Activated gamma-delta T cell treated with Interleukin-2 at 50 U/mL for 16 hours (primary cell): Measurements from ENCODE around the gene PTPA.

ENCODE experiments used
- DNase-seq: peaks from one replicate; pipeline ENCODE4 v3.0.0-alpha.2; 2020

Gene PTPA

DNA sequence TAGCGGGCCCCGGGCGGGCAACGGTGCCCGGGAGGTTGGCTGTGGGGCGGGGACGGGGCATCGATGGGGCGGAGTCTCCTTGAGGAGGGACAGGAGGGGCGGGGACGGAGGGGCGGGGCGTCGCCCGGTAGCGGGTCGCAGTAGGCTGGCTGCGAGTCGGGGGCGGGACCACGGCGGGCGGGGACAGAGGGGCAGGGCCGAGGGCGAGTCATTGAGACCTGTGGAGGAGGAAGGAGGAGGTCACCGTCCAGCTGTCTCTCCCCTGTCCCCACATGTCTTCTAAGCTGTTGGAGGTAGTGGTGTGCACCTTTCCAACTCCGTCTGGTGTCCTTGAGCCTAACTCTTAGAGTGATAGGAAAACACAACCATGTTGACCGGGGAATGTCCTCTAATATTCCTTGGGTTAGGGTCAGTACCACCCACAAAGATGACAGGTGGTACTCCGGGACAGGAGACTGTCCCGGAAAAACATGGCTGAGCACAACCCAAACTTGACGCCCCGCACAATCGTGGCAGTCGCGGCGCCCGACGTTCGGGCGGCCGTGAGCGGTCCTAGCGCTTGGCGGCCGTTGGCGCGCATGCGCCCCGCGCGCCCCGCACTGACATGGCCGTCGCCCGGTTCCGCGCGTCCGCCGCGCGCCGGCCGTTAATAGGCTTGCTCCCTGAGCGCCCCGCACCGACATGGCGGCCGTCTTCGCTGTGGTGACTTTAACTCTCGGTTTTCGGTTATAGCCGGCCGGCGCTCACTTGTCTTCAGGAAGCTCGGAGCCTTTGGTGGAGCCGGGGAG is at the start of gene PTPA, which contains the start of gene CRAT:
Gene PTPA (plus strand): TSS at position 676 of the 788 bp plus-strand sequence. CDS start 186 bp downstream, outside the sequence.
Gene CRAT (minus strand): TSS at position 54 of the 788 bp plus-strand sequence. CDS start 284 bp downstream, outside the sequence.
- peak; percentile 97 for DNase-seq

DNA sequence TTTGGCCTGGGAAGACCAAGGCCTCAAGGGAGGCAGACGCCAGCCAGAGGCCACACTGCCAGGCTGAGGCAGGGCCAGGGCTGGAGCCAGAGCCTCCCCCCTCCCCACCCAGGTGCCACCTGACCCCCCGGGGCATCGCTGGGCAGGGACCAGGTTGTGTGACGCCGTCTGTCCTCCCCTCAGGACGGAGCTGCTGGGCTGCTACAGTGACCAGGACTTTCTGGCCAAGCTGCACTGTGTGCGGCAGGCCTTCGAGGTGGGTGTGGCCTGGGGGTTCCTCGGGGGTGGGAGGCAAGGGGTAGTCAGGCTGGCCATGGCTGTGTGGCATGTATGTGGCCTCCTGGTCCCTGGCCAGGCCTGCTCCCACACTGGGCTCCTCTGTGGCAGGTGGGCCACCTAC is 48.2 kb upstream of the PTPA start:
- DNase-seq, result no peak

DNA sequence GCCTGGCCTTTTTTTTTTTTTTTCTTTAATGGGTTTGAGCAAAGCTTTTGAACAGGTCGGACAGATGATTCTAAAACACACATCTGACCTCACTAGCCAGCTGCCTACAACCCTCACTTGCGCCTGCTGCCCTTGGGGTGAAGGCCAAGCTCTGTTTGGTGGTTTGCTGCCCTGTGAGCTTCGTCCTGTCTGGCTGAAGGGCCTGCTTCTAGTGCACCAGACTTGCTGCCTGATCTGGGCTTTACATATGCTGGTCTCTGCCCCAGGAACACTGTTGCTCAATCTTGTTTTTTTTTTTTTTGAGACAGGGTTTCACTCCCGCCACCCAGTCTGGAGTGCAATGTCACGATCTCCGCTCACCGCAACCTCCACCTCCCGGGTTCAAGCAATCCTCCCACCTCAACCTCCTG is 46.7 kb upstream of the PTPA start:
- DNase-seq, result no peak

DNA sequence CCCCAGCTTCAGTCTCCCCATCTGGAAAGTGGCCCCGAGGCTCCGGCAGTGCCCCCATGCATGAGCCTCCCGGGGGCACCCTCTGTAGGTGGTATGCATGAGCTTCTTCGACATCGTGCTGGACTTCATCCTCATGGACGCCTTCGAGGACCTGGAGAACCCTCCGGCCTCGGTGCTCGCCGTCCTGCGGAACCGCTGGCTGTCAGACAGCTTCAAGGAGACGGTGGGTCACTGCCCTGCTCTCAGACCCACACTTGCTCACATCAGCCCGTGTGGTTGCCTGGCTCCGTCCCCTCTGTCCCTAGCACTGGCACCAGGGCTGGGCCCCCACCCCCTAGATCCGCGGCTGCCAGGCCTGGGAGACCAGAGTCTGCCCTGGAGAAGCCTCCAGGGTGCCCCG is 43.1 kb upstream of the PTPA start:
- no peak for DNase-seq

DNA sequence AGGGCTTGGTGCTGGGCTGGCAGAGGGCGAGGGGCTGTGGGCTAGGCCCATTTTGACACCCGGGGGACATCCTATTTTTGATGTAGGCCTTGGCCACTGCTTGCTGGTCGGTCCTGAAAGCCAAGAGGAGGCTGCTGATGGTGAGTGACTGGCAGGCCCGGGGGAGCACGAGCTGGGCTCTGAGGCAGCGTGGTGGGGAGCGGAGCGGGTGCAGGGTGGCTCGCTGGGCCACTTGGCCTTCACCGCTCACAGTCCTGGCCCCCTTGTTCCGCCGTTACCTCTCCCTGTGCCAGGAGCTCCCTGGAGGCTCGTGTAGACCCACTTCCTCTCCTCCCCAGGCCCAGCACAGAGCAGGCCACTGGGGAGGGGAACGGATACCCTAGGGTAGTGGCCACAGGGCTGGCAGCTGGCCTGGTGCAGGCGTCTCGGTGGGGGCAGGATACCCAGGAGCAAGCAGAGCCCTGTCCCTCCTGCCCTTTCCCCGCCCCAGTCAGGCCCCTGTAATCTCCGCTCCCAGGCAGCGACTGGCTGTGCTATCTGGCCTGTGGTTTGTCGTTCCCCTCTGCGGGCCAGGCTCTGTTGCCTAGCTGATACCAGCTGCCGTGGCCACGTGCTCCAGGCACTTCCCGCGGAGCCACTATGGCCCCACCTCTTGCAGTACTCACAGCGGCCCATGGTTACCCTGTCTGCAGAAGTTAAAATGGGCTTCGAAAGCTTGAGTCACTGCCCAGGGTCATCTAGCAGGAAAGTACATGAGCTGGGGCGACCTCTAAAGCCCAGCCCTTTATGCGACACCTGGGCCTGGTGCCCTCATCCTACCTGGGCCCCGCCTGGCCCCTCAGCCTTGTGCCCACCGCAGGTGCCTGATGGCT is 42.0 kb upstream of the PTPA start:
- DNase-seq, result peak; percentile 68

DNA sequence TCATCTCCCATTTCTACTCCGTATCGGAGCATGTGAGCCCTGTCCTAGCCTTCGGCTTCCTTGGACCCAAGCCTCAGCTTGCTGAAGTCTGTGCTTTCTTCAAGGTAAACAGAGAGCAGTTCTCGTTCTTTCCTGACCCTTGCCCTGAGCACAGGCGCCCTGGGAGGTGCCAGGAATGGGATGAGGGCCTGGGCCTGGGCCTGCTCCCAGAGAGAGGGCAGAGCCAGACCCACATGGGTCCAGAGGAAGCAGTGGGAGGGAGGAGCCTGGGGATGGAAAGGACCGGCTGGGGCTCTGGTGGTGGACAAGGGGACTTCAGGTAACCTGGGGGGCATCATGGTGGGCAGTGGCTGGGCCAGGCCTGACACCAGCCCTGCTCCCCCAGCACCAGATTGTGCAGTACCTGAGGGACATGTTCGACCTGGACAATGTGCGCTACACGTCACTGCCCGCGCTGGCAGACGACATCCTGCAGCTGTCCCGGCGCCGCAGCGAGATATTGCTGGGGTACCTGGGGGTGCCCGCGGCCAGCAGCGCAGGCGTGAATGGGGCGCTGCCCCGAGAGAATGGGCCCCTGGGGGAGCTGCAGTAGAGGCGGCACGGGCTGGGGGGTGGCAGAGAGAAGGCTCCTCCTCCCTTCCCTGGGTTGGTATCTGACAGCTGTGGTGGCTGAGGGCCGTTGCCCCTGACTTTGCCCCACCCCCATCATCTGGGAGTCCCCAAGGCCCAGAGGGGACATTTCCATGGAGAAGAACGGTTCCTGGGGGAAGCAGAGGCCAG is 41.2 kb upstream of the PTPA start:
- no peak for DNase-seq

DNA sequence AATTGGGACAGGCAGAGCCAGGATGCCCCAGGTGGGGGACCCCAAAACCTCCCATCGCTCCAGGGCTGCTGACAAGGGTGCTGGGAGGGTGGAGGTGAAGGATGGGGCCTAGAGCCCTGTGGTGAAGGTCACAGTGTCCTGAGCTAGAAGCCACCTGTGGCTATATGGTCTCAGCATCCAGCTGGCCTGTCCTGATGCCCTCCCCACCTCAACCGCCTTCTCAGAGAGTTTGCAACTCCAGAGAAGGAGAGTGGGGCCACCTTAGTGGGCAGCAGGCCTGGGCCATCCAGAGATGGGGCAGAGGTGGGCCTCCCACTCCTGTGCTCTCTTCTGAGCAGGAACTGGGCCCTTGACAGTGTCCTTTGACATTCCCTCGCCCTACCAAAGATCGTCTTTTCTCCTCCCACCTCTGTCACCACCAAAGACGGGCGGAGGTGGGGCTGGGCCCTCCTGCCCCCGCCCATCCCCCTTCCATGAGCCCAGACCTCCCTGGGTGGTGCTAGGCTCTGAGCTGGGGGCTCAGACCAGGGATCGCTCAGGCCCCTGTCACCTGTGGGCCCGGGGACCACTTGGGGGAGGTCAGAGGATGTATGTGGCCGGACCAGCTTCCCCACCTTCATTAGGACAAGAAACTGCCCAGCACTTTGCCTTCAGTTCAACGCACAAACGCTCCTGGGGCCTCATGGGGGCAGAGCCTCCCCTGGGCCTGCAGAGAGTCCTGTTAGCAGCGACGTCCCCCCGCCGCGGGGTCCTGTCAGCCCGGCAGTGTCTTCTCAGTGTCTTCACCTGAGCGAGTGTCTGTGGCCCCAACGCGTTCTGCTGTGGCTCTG is 40.3 kb upstream of the PTPA start:
- no peak for DNase-seq

DNA sequence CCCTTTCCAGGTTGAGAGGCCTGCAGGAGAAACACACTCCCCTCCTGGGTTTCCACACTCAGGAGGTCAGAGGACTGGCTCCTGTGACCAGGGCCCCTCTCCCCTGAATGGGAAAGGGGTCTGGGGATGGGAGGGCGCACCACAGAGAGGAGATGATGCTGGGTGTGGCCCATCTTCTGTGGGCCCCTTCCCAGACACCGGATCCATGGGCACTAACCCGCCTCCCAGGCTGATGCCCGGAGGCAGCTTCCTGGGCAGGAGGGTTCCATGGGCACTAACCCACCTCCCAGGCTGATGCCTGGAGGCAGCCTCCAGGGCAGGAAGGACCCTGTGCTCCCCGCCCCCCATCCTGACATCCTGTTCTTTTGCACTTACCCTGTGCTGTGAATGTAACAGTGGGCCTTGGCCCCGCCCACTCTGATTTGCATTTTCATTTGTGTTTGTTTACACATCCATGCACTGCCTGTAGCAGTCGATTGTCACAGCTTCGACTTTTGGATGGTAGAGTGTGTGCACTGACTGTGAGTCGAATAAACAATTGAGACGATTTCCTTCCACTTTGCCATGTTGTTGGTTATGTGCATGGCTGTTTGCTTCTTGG is 39.6 kb upstream of the PTPA start:
- DNase-seq, result peak; percentile 40

DNA sequence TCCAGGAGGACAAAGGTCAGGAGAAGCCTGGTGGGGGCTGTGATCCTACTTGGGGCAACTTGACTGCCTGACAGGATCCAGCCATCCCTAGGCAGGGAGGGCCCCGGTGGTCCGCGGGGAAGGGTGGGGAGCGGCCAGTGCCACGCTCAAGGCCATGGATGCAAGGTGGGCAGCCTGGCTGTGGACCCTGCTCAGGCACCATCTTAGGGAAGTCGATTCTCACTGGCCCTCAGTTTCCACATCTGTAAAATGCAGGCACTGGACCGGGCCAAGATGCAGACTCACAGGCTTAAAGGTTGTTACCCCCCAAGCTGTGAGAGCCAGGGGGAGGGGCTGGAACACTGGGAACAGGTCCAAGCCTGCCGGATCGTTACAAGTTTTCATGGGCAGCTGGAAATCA is 39.0 kb upstream of the PTPA start:
- no peak for DNase-seq

DNA sequence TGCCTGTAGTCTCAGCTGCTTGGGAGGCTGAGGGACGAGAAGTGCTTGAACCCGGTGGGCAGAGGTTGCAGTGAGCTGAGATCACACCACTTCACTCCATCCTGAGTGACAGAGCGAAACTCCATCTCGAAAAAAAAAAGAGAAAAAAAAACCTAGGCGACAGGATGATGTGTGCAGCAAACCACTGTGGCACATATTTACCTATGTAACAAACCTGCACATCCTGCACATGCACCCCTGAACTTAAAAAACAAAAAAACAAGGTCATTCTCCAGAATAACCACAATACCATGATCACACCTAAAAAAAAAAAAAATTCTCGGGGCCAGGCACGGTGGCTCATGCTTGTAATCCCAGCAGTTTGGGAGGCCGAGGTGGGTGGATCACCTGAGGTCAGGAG is 37.8 kb upstream of the PTPA start:
- no peak for DNase-seq

DNA sequence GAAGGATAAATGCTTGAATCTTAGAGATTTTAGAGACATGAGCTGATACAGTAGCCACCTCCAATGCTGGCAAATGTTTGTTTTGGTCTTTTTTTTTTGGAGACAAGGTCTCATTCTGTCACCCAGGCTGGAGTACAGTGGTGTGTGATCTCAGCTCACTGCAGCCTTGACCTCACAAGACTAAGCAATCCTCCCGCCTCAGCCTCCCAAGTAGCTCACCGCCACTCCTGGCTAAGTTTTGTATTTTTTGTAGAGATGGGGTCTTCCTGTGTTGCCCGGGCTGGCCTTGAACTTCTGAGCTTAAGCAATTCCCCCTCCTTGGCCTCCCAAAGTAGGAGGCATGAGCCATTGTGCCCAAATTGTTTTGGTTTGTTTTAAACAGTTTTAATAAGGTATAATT is 37.1 kb upstream of the PTPA start:
- no peak for DNase-seq

DNA sequence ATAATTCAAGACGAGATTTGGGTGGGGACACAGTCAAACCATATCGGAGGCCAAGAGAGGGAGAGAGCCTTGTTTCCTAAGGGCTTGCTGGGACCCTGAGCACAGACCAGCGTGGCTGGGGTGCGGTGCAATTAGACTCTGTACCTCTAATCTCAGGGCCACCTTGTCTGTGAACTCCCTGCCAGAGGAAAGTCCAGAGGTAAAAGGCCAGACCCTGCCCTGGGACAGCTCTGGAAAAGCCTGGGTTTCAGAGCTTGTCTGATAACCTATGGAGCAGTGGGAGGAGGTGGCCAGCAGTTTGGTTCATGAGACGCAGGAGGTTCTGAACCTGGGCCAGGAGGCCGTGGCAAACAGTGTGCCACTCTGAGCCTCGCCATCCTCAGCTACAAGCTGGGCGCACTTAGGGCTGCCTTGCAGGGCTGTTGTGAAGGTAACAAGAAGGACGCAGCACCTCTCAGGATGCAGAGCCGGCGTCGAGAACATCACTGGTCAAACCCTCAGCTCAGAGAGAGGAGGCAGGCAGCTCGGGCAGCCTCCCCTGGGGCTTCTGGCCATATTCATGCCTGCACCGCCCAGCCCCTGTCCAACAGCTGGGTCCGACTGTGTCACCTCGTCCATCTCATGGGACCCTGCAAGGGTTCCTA is 35.1 kb upstream of the PTPA start:
- no peak for DNase-seq

DNA sequence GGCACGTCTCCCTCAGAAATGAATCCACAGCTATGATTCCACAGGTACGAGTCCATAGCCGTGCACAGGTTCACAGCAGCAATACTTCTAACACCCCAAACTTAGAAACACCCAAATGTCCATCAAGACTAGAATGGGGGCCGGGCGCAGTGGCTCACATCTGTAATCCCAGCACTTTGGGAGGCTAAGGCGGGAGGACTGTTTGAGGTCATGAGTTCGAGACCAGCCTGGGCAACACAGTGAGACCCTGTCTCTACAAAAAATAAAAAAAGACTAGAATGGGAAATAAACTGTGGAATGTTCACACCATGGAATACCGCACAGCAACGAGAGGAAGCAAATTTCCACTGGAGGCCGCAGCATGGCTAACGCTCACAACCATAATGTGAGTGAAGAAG is 34.6 kb upstream of the PTPA start:
- no peak for DNase-seq

DNA sequence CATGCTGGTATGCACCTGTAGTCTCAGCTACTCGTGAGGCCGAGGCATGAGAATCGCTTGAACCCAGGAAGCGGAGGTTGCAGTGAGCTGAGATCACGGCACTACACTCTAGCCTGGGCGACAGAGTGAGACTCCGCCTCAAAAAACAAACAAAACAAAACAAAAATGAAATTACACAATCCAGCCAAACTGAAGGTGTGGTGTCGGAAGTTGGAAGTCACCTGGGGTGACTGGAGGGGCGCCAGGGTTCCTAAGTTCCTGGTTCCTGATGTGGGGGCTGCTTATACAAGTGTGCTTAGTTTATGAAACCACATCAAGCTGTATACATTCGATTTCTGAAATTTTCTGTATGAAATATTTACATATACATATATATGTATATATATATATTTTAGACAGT is 34.0 kb upstream of the PTPA start:
- no peak for DNase-seq

DNA sequence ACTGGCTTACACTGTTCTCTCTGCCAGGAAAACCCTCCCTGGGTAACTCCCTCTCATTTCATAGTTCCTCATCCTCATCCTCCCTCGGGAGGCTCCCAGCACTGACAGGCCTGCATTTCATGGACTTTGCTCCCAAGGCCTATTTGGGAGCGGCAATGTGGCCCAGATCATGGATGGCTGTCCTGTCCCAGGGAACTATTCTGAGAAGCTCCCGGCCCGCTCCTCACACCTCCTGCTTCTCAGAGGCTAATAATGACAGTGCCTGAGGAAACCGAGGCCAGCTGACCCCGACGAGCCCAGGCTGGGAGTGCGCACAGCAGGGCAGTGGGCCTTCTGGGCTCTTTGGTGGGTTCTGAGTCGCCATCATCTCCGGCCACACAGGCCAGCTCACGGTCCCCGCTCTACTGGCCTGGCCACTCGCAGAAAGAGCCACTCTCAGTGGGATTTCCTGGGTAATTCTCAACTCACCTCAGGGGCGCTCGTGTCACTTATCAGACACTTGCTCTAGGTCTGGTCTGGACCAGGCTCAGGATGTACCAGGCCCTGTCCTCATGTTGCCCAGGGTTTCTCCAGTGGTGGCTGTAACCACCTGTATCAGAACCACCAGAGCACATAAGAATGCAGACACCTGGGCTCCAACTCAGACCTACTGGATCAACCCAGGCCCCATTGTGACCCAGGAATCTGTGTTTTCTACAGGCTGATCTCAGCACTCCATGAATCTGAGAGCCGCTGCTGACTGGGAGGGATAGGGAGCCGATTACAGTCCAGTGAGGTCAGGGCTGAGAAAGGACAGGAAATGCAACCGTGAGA is 32.3 kb upstream of the PTPA start:
- no peak for DNase-seq

DNA sequence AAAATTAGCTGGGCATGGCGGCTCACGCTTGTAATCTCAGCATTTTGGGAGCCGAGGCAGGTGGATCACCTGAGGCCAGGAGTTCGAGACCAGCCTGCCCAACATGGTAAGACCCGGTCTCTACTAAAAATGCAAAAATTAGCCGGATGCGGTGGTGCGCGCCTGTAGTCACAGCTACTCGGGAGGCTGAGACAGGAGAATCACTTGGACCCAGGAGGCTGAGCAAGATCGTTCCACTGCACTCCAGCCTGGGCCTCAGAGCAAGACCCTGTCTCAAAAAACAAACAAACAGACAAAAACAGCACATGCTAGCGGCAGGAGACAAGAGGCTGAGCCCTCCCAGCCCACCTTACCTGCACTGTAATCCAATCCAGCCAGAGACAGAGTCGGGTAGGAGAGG is 31.4 kb upstream of the PTPA start:
- DNase-seq, result no peak

DNA sequence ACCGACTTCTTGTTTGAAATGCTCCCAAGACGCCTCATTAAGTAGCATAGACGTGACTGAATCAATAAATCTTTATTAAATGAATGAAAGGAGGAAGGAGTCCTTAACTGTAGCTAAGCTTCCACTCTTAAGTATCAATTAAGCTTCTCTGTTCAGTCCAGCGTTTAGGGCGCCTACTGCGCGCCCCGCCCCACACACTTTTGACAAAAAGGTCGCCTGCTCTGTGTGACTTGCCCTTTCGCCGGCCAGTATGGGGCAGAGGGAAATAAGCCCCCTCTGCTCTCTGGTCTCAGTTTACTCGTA is 31.0 kb upstream of the PTPA start:
- no peak for DNase-seq

DNA sequence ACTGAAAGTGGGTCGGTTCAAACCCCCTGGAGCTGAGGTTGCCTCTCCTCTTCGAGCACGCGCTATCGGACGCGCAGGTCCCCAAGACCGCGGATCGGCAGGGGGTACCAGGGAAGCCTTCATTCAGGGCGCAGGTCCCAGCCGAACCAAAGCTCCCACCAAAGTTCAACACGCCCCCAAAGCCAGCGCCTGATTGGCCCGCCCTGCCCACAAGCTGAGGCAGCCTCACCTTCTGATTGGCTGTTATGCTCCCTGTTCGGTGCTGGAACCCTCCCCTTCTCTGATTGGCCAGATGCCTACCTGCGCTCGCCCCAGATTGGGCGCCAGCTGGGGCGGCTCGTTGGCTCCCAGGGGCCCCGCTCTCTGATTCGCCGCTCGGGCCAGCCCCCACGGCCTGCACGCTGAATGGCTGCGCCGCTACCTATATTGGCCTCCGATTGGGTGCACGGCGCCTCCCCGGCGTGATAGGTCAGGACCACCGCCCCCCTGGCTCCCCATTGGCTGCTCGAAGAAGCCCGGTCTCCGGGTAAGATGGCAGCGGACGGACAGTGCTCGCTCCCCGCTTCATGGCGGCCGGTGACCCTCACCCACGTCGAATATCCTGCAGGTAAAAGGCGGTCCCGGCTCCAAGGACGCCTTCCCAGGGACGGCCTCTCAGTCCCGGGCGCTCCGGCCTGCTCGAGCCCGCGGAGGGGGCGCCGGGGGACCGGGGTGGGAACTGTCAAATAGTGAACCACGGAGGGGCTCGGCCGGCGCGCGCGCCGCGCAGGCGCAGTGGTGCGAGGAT is 30.4 kb upstream of the PTPA start, which contains the start of gene DOLPP1:
Gene DOLPP1 (plus strand): TSS at position 511 of the 787 bp plus-strand sequence. CDS start 21 bp downstream, at position 532.
- peak; percentile 98 for DNase-seq

DNA sequence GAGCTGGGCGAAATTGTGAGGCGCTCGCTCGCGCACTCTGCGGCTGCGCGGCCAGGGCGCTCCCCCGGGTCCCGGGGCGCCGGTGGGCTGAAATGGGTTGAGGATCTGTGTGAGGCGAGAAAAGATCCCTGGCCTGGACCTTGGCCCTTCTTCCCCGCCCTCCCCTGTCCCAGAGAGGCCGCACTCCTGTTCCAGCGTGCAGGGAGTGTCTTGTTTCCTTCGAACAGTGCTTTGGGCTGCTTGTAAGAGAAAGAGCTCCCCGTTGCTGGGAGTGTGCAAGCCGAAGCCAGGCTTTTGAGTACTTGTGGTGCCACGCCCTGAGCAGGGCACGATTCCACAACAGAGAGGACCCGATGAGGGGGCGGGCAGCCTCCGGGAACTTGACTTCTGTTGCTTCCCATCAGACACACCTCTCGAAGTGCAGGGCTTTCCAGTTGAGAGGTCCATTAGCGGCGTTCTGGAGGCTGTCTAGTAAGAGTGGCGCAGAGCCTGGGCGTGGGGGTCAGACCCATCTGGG is 29.8 kb upstream of the PTPA start:
- no peak for DNase-seq
